Brain microvascular endothelial cell (primary cell): ENCODE data around the gene CCDC107.

Source experiments
- DNase-seq: peaks from one replicate; pipeline ENCODE4 v3.0.0-alpha.2; 2020
- H3K27ac ChIP-seq: fragments of 250-450 bp; sonication (Bioruptor Pico); 2 replicates; pipeline ENCODE4 v1.5.1; 2020; ENCODE audit warnings: mild to moderate bottlenecking, moderate library complexity
- H3K27me3 ChIP-seq: fragments of 250-450 bp; sonication (Bioruptor Pico); replicated peaks from 2 replicates; pipeline ENCODE4 v1.5.1; 2020; ENCODE audit warnings: mild to moderate bottlenecking
- H3K36me3 ChIP-seq: fragments of 250-450 bp; sonication (Bioruptor Pico); replicated peaks from 2 replicates; pipeline ENCODE4 v1.5.1; 2020; ENCODE audit warnings: mild to moderate bottlenecking
- H3K4me3 ChIP-seq: 2 replicates; pipeline ENCODE4 v1.5.1; 2011; ENCODE audit warnings: low read depth, mild to moderate bottlenecking, control low read depth, low read length, moderate library complexity
- CTCF ChIP-seq: IDR thresholded peaks from 2 replicates; pipeline ENCODE4 v1.5.1; 2011; ENCODE audit warnings: low read depth, mild to moderate bottlenecking, moderate library complexity, low read length, control low read depth, inconsistent platforms; ENCODE audit errors: missing control alignments
- in situ Hi-C: cut with HindIII; loops from 2 replicates; pipeline ENCODE4 v1.10.0; 2017; ENCODE audit warnings: low sequenced_read_pairs, low pct_ligation_motif_present

The CCDC107 gene

GRCh38 chr9:35705836-35706430, 47.8 kb downstream of the CCDC107 start:
- H3K36me3 ChIP-seq = peaks cover 94% of the 10 kb centered on the region
- TF ChIP-seq CTCF = no peak
- in situ Hi-C loops = no loop called here
- no peak for DNase-seq
- no peak overlapping the region for H3K4me3 ChIP-seq
- H3K27ac ChIP-seq = no peak overlapping the region
- H3K27me3 ChIP-seq = no peaks in the 10 kb centered on the region

- H3K36me3 ChIP-seq = peaks cover 94% of the 10 kb centered on the region
- DNase-seq = no peak
- H3K27me3 ChIP-seq = no peaks in the 10 kb centered on the region
- no peak for TF ChIP-seq CTCF
- in situ Hi-C loops = no loop called here
- no peak overlapping the region for H3K27ac ChIP-seq
- no peak overlapping the region for H3K4me3 ChIP-seq
These were observed 48.9 kb downstream of the CCDC107 start for GRCh38 chr9:35706951-35707350.

- TF ChIP-seq CTCF = no peak
- in situ Hi-C loops = no loop called here
- no peak overlapping the region for H3K27ac ChIP-seq
- no peak for DNase-seq
- H3K36me3 ChIP-seq = peaks cover 94% of the 10 kb centered on the region
- H3K4me3 ChIP-seq = no peak overlapping the region
- H3K27me3 ChIP-seq = no peaks in the 10 kb centered on the region
These were observed 50.1 kb downstream of the CCDC107 start for GRCh38 chr9:35708146-35708545.

- H3K27me3 ChIP-seq = no peaks in the 10 kb centered on the region
- TF ChIP-seq CTCF = no peak
- no peak overlapping the region for H3K4me3 ChIP-seq
- H3K36me3 ChIP-seq = peaks cover 94% of the 10 kb centered on the region
- H3K27ac ChIP-seq = no peak overlapping the region
- in situ Hi-C loops = no loop called here
- no peak for DNase-seq
These were observed 52.9 kb downstream of the CCDC107 start for GRCh38 chr9:35710818-35711500.
